Measurements from ENCODE around the gene MEX3A.

Gene MEX3A

GRCh38 chr1:156098784-156099183, 16.5 kb upstream of the MEX3A start:
- in situ Hi-C loops (cut with HindIII; ENCODE audit: low pct_ligation_motif_present, low sequenced_read_pairs): no loop called here
- no peak overlapping the region for H3K4me3 ChIP-seq (ENCODE audit: low read depth, low read length)
- no peak overlapping the region for H3K27ac ChIP-seq
- H3K27me3 ChIP-seq (replicated peaks): no peaks in the 10 kb centered on the region
- DNase-seq: no peak
- TF ChIP-seq, protein P1, sequence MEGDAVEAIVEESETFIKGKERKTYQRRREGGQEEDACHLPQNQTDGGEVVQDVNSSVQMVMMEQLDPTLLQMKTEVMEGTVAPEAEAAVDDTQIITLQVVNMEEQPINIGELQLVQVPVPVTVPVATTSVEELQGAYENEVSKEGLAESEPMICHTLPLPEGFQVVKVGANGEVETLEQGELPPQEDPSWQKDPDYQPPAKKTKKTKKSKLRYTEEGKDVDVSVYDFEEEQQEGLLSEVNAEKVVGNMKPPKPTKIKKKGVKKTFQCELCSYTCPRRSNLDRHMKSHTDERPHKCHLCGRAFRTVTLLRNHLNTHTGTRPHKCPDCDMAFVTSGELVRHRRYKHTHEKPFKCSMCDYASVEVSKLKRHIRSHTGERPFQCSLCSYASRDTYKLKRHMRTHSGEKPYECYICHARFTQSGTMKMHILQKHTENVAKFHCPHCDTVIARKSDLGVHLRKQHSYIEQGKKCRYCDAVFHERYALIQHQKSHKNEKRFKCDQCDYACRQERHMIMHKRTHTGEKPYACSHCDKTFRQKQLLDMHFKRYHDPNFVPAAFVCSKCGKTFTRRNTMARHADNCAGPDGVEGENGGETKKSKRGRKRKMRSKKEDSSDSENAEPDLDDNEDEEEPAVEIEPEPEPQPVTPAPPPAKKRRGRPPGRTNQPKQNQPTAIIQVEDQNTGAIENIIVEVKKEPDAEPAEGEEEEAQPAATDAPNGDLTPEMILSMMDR (IDR thresholded peaks at IDR 0.05; ENCODE audit: low read depth, low read length, missing control alignments): no peak
- no peaks in the 10 kb centered on the region for H3K36me3 ChIP-seq (replicated peaks)

GRCh38 chr1:156097499-156098178, 15.4 kb upstream of the MEX3A start:
- in situ Hi-C loops (cut with HindIII; ENCODE audit: low pct_ligation_motif_present, low sequenced_read_pairs): no loop called here
- Histone ChIP-seq H3K36me3 (replicated peaks) (no peaks in the 10 kb centered on the region), H3K4me3 (ENCODE audit: low read depth, low read length) (no peak overlapping the region), H3K27me3 (replicated peaks) (no peaks in the 10 kb centered on the region), H3K27ac (peak overlapping the region; percentile 83)
- no peak for DNase-seq
- TF ChIP-seq, protein P1 (IDR thresholded peaks at IDR 0.05; ENCODE audit: low read depth, low read length, missing control alignments): no peak

DNA sequence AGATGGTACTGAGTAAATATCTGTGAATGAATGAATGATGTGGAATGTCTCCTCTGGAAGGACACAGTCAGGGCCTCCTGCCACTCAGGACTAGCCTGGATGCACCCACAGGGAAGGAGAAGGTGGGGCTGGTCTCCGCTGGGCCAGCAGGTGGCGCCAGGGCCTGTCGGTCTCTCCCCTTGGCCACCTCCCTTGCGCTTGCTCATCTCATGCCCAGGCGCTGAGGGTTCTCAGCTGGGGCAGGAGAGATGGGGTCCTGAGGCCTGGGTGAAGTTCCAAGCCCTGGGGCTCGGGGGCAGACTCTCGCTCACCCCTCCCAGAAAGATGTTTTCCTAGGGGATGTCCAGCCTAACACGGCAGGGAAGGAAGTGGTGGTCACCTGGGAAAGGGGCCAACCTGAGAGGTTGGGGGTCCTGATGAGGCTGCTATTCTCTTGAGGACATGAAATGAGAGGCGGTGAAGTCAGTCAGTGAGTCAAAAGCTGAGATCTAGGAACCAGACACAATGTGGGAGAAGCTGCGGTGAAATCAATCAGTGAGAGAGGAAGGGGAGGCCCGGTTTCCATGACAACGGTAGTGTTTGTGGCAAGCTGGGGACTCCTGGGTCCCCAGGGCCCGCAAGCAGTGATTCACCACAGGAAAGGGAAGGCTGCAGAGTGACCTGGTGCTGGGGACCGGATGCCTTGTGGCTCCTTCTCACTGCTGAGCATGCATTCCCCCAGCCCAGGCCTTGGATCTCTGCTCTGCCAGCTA, 14.6 kb upstream of the MEX3A start:
- Histone ChIP-seq H3K27ac (peak overlapping the region; percentile 83), H3K27me3 (replicated peaks) (no peaks in the 10 kb centered on the region), H3K4me3 (ENCODE audit: low read depth, low read length) (no peak overlapping the region), H3K36me3 (replicated peaks) (no peaks in the 10 kb centered on the region)
- TF ChIP-seq, protein P1 (IDR thresholded peaks at IDR 0.05; ENCODE audit: low read depth, low read length, missing control alignments): peak; percentile 99
- in situ Hi-C loops (cut with HindIII; ENCODE audit: low pct_ligation_motif_present, low sequenced_read_pairs): no loop called here
- peak; percentile 86 for DNase-seq

DNA sequence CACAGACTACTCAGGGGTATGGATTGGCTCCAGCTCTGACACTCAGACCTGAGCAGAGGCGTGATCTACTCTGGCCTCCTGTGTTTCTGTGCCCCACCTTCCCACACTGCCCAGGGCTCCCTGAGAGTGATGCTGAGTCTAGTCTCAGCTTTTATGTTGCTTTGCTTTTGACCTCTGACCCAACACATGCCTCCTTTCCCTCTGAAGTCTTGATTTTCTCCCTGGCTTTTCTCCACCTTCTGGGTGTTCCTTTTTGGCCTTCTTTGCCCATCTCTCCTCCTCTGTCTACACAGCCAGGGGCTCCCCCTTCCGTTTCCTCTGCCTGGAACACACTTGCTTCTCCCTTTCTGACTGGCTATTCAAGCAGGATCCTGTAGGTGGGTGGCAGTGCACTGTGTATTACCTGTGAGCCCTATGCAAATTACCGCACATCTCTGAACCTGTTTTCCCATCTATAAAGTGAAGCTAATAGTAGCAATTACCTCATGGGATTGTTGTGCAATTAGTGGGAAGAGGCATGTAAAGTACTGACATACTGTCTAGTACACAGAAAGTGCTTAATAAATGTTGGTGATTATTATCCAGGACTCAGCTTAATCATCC, 13.7 kb upstream of the MEX3A start:
- H3K36me3 ChIP-seq (replicated peaks): no peaks in the 10 kb centered on the region
- TF ChIP-seq, protein P1 (IDR thresholded peaks at IDR 0.05; ENCODE audit: low read depth, low read length, missing control alignments): no peak
- no peak overlapping the region for H3K4me3 ChIP-seq (ENCODE audit: low read depth, low read length)
- no peaks in the 10 kb centered on the region for H3K27me3 ChIP-seq (replicated peaks)
- no peak for DNase-seq
- peak overlapping the region; percentile 83 for H3K27ac ChIP-seq
- in situ Hi-C loops (cut with HindIII; ENCODE audit: low pct_ligation_motif_present, low sequenced_read_pairs): no loop called here

DNA sequence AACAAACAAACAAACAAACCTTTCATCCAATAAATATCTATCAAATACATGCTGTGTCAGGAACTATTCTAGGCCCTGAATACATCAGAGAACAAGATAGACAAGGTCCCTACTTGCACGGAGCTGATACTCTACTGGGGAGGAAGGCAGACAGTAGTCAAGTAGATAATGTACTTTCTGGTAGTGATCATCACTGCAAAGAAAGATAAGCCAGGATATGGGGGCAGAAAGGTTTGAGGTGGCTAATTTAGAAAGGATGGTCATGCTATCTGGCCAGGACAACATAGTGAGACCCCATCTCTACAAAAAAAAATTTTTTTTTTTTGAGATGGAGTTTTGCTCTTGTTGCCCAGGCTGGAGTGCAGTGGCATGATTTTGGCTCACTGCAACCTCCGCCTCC, 9.3 kb upstream of the MEX3A start:
- no peak for DNase-seq
- Histone ChIP-seq H3K27me3 (replicated peaks) (no peaks in the 10 kb centered on the region), H3K4me3 (ENCODE audit: low read depth, low read length) (no peak overlapping the region), H3K27ac (no peak overlapping the region), H3K36me3 (replicated peaks) (no peaks in the 10 kb centered on the region)
- TF ChIP-seq, protein P1 (IDR thresholded peaks at IDR 0.05; ENCODE audit: low read depth, low read length, missing control alignments): no peak
- in situ Hi-C loops (cut with HindIII; ENCODE audit: low pct_ligation_motif_present, low sequenced_read_pairs): no loop called here
